SU-DHL-6 (cell line): ENCODE results near the gene PAIP1.

Experiments
- EZH2phosphoT487 ChIP-seq: fragments of 200-600 bp; sonication (generic), shearing (Covaris generic); conservative IDR thresholded peaks from 2 replicates; pipeline ENCODE4 v1.6.1; 2018; ENCODE audit warnings: mild to moderate bottlenecking, antibody characterized with exemption, low read length, moderate library complexity, mixed read lengths
- TF ChIP-seq, protein P1 (sequence below): fragments of 200-600 bp; sonication (generic); IDR thresholded peaks from one replicate; pipeline ENCODE4 v1.5.1; 2017; ENCODE audit warnings: antibody characterized with exemption, mild to moderate bottlenecking, low read length, moderate library complexity; ENCODE audit not compliant: insufficient read depth, poor library complexity, severe bottlenecking

DNA sequence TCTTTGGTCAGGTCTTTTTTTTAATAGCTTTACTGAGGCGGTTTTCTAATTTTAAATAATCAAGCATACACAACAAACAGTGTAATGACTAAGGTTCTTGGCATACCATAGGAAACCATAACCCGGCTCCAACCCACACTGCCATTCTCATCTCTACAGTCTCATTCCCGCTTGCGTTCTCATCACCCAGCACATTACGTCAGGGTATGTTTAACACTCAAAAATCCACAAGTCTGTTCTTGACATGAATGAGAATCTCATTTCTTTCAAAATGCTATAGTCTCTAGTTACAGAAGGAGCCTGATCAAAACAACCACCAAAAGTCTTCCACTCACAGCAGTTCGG is 42.4 kb downstream of the PAIP1 start:
- TF ChIP-seq EZH2phosphoT487: no peak
- TF ChIP-seq, protein P1, sequence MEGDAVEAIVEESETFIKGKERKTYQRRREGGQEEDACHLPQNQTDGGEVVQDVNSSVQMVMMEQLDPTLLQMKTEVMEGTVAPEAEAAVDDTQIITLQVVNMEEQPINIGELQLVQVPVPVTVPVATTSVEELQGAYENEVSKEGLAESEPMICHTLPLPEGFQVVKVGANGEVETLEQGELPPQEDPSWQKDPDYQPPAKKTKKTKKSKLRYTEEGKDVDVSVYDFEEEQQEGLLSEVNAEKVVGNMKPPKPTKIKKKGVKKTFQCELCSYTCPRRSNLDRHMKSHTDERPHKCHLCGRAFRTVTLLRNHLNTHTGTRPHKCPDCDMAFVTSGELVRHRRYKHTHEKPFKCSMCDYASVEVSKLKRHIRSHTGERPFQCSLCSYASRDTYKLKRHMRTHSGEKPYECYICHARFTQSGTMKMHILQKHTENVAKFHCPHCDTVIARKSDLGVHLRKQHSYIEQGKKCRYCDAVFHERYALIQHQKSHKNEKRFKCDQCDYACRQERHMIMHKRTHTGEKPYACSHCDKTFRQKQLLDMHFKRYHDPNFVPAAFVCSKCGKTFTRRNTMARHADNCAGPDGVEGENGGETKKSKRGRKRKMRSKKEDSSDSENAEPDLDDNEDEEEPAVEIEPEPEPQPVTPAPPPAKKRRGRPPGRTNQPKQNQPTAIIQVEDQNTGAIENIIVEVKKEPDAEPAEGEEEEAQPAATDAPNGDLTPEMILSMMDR: no peak
